HG03066 (cell line): Measurements from ENCODE around the gene CHD5.

Experiments
- ATAC-seq: cut with Tn5 transposase; IDR thresholded peaks from one replicate; pipeline ENCODE4 v1.9.1; 2021; ENCODE audit warnings: low read depth; ENCODE audit not compliant: unreplicated experiment

CHD5 gene

GRCh38 chr1:6202256-6202655, 22.1 kb upstream of the CHD5 start:
- no peak for ATAC-seq

GRCh38 chr1:6200188-6200809, 20.2 kb upstream of the CHD5 start:
- no peak for ATAC-seq

- peak; percentile 97 for ATAC-seq
Measured at GRCh38 chr1:6199298-6200187, 19.4 kb upstream of the CHD5 start, which contains the start of gene RPL22. TSS of gene RPL22 (minus strand) at chr1:6199595. CDS start at chr1:6199573, 22 bp downstream.

GRCh38 chr1:6198646-6199297, 18.7 kb upstream of the CHD5 start:
- ATAC-seq, result no peak

- ATAC-seq, result no peak
Measured at GRCh38 chr1:6197746-6198427, 17.8 kb upstream of the CHD5 start.

DNA sequence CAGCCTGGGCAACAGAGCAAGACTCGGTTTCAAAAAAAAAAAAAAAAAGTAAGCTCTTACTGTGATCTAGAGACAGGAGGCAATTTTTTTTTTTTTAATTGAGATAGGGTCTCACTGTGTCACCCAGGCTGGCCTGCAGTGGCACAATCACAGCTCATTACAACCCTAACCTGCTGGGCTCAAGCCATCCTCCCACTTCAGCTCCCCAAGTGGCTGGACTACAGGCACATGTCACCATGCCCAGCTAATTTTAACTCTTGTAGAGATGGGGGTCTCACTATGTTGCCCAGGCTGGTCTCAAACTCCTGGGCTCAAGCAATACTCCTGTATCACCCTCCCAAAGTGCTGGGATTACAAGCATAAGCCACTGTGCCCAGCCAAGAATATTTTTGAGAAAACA, 11.8 kb upstream of the CHD5 start:
- ATAC-seq, result no peak

DNA sequence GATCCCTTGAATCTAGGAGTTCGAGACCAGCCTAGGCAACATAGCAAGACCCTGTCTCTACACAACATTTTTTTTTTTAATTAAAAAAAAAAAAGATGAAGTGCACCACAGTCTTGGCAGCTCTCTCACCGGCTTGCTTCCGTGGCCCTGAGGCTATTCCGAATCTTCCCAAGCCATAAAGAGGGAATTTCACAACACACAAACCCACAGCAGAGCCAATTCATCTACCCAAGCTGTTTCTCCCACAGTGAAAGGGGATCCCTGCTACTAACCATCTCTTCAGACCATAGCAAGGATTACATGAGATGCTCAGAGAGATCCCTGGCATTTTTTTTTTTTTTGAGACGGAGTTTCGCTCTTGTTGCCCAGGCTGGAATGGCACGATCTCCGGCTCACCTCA, 8.3 kb upstream of the CHD5 start:
- ATAC-seq, result no peak

DNA sequence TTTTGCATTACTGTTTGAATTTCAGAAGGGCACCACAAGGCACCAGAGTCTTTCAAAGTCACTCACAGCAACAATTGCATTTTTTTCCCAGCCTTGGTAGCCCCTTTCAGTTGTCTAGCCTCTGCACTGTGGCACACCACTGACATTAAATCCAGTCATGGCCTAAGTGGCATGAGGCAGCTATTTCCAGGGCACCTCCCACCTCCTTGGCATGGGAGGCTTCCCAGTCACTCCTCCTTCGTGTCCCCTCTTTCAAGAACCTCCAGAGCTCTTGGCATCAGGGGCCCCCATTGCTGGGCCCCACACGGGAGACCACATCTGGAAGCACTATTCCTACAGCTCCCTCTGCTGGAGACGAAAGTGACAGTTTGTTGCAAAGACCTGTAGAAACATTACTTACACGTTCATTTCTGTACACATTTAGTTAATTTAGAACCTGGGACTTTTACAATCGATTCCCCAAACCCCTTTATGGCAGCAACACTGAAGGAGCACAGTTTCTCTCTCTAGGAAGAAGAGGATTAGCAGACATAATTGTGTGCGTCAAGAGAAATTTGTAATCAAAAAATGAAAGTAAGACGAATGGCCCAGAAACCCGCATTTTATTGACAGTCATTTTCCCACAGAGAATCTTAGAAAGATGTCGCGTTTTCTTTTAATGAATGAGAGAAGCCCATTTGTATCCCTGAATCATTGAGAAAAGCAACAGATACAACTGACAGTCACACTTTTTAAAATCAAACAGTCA, 5.7 kb upstream of the CHD5 start:
- ATAC-seq, result no peak

DNA sequence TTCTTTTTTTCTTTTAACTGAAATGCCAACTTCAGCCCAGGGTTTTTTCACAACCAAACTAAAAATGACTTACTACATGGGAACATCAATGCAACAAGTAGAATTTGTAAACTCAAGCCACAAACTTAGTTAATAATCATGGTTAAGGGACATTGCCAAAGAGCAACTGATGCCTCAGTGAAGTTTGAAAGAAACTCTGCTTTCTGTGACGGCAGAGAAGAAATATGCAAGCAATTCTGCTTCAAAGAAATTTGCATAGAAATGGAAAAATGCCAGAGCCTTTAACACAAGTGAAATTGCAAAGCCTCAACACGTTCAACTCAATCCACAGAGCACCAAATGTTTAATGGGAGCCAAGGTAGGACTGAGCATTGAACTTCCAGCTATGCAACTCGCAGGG, 5.0 kb upstream of the CHD5 start:
- no peak for ATAC-seq

DNA sequence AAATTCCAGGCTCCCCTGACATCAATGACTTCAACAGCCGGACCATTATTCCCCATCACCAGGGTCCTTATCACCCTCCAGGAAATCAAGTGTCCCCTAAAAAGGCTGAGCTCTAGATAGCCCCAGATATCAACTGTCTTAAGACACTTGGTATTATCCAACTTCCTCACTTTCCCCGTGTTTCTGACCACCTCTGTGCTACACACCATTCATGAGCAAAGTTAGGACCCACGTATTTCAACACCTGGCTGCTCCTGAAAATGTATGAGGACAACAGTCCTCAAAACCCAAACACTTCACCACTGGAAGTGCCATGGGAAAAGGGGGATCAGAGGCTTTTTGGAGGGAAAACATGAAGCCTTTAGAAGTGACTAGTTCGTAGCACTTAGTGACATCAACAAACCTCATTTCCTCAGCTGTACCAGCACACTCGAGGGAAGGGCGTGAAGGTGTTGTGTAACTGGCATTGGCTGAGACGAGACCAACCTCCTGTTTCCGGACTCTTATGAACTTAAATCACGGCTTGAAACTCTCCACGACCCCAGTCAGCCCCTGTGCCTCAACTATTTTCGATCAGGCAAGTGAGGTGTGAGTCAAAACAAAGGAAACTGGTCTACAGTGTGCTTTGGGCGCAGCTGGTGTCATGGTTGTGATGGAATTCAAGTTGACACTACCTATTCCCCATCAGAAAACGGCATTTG, 4.1 kb upstream of the CHD5 start:
- ATAC-seq, result no peak

GRCh38 chr1:6183520-6183989, 3.4 kb upstream of the CHD5 start:
- no peak for ATAC-seq

GRCh38 chr1:6181347-6181770, 1.2 kb upstream of the CHD5 start:
- no peak for ATAC-seq

DNA sequence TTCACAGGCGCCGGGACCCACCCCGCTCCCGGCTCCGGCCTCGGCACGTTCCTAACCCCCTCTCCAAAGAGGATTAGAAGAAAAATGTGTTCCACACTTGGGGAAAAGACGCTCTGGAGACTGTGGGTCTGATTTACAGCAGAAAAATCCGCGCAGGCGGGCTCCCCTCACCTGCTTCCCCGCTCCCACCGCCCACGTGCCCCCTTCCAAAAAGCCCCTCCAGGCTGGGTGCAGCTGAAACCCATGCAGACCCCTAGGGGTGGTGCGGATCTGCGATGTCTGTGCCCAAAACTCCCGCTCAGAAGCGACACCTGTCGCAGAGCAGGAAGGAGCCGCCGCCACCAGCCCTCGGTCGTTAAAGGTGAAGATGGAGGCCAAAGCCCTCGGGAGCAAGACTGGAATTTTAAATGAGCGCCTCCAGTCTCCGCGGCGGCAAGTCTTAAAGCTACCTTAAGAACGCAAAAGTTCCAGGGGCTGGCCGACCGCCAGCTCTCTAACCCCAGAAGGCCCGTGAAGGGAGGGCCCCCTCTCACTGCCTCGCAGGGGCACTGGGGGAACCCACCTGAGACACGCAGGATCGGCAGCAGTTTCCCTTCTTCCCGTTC, 688 bp upstream of the CHD5 start:
- ATAC-seq, result no peak

GRCh38 chr1:6179564-6180175, 451 bp downstream of the CHD5 start:
- no peak for ATAC-seq

DNA sequence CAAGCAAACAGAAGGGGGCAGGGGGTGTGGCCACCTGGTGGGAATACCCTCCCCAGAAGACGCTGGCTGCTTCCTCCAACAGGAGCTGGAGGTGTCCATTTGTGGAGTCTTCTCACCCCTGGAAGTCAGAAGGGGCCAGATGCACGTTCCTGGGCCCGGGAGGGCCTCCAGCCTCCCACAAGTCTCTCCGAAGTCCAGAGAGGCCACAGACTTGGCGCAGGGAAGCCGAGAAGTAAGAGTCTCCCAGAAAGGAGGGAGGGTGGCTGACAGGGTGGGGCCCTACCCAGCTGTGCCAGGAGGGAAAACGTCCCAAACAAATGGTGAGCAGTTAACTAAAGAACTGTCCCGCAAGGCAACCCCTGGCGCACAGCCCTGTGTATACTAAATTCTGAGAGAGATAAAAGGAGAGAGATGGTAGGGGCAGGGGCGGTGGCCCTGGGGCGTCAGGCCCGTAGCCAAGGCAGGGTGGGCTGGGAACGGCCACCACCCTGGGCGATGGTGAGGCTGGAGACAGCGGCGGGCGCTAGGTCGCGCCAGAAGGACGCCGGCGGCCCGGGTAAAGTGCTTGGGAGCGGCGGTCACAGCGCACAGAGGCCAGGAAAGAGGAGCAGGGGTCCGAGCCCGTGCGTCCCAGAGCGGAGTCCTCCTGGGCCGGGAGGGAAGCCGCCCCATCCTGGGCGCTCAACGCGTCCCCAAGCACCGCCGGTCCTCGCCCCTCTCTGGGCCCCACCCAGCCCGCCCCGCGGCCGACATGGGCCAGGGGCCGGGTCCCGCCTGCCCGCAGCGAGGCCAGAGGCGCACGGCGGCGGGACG, 1.2 kb downstream of the CHD5 start:
- no peak for ATAC-seq

- no peak for ATAC-seq
Measured at GRCh38 chr1:6177681-6178380, 2.3 kb downstream of the CHD5 start.

GRCh38 chr1:6176779-6177178, 3.3 kb downstream of the CHD5 start:
- ATAC-seq, result no peak
